Measurements from ENCODE around the gene CENPA.

CENPA gene

GRCh38 chr2:26818255-26818654, 32.4 kb downstream of the CENPA start:
- Mint-ChIP-seq H3K27me3 (peaks cover 31% of the 10 kb centered on the region), H3K4me1 (ENCODE audit: low read depth) (peaks cover 6% of the 10 kb centered on the region), H3K36me3 (ENCODE audit: low read depth) (no peaks in the 10 kb centered on the region), H3K27ac (no peak overlapping the region), H3K4me3 (no peak overlapping the region), H3K9me3 (no peaks in the 10 kb centered on the region)
- intact Hi-C loops (cut with micrococcal nuclease), result no loop called here

GRCh38 chr2:26818972-26819371, 33.1 kb downstream of the CENPA start:
- Mint-ChIP-seq H3K27ac (no peak overlapping the region), H3K4me1 (ENCODE audit: low read depth) (peaks cover 6% of the 10 kb centered on the region), H3K36me3 (ENCODE audit: low read depth) (no peaks in the 10 kb centered on the region), H3K9me3 (no peaks in the 10 kb centered on the region), H3K4me3 (no peak overlapping the region), H3K27me3 (peaks cover 26% of the 10 kb centered on the region)
- intact Hi-C loops (cut with micrococcal nuclease), result no loop called here

- no peak overlapping the region for H3K27ac Mint-ChIP-seq
- peaks cover 16% of the 10 kb centered on the region for H3K27me3 Mint-ChIP-seq
- no peaks in the 10 kb centered on the region for H3K9me3 Mint-ChIP-seq
- H3K4me3 Mint-ChIP-seq, result no peak overlapping the region
- peaks cover 6% of the 10 kb centered on the region for H3K4me1 Mint-ChIP-seq (ENCODE audit: low read depth)
- H3K36me3 Mint-ChIP-seq (ENCODE audit: low read depth), result no peaks in the 10 kb centered on the region
- intact Hi-C loops (cut with micrococcal nuclease), result no loop called here
These were observed 35.1 kb downstream of the CENPA start for GRCh38 chr2:26820932-26821331.

- Mint-ChIP-seq H3K4me3 (no peak overlapping the region), H3K27ac (no peak overlapping the region), H3K4me1 (ENCODE audit: low read depth) (no peaks in the 10 kb centered on the region), H3K9me3 (no peaks in the 10 kb centered on the region), H3K27me3 (peaks cover 7% of the 10 kb centered on the region), H3K36me3 (ENCODE audit: low read depth) (no peaks in the 10 kb centered on the region)
- intact Hi-C loops (cut with micrococcal nuclease), result no loop called here
These were observed 37.0 kb downstream of the CENPA start for GRCh38 chr2:26822877-26823276.

GRCh38 chr2:26838121-26838906, 52.5 kb downstream of the CENPA start:
- no peaks in the 10 kb centered on the region for H3K36me3 Mint-ChIP-seq (ENCODE audit: low read depth)
- peaks cover 49% of the 10 kb centered on the region for H3K27me3 Mint-ChIP-seq
- no peaks in the 10 kb centered on the region for H3K4me1 Mint-ChIP-seq (ENCODE audit: low read depth)
- intact Hi-C loops (cut with micrococcal nuclease), result no loop called here
- no peak overlapping the region for H3K4me3 Mint-ChIP-seq
- no peaks in the 10 kb centered on the region for H3K9me3 Mint-ChIP-seq
- no peak overlapping the region for H3K27ac Mint-ChIP-seq

- Mint-ChIP-seq H3K27ac (no peak overlapping the region), H3K4me3 (no peak overlapping the region), H3K4me1 (ENCODE audit: low read depth) (no peaks in the 10 kb centered on the region), H3K27me3 (peaks cover 57% of the 10 kb centered on the region), H3K36me3 (ENCODE audit: low read depth) (no peaks in the 10 kb centered on the region), H3K9me3 (no peaks in the 10 kb centered on the region)
- intact Hi-C loops (cut with micrococcal nuclease), result no loop called here
These were observed 55.2 kb downstream of the CENPA start for GRCh38 chr2:26840937-26841610.

- no peaks in the 10 kb centered on the region for H3K9me3 Mint-ChIP-seq
- H3K4me3 Mint-ChIP-seq, result no peak overlapping the region
- intact Hi-C loops (cut with micrococcal nuclease), result no loop called here
- H3K27ac Mint-ChIP-seq, result no peak overlapping the region
- no peaks in the 10 kb centered on the region for H3K36me3 Mint-ChIP-seq (ENCODE audit: low read depth)
- H3K4me1 Mint-ChIP-seq (ENCODE audit: low read depth), result no peaks in the 10 kb centered on the region
- H3K27me3 Mint-ChIP-seq, result peaks cover 64% of the 10 kb centered on the region
These were observed 57.2 kb downstream of the CENPA start for GRCh38 chr2:26843041-26843440.

All from dendritic cell treated with granulocyte-macrophage colony-stimulating factor and Interleukin-4, amounts not matched to agents 40 ng/mL and 50 ng/mL, for 4 days (primary cell).